GM15510 (cell line): Measurements from ENCODE around the gene TSC22D3.

Experiments
- POLR2A ChIP-seq: IDR thresholded peaks from 3 replicates; pipeline ENCODE4 v1.6.1; 2011; ENCODE audit warnings: borderline replicate concordance; ENCODE audit not compliant: insufficient read length; ENCODE audit errors: extremely low read depth

The TSC22D3 gene

DNA sequence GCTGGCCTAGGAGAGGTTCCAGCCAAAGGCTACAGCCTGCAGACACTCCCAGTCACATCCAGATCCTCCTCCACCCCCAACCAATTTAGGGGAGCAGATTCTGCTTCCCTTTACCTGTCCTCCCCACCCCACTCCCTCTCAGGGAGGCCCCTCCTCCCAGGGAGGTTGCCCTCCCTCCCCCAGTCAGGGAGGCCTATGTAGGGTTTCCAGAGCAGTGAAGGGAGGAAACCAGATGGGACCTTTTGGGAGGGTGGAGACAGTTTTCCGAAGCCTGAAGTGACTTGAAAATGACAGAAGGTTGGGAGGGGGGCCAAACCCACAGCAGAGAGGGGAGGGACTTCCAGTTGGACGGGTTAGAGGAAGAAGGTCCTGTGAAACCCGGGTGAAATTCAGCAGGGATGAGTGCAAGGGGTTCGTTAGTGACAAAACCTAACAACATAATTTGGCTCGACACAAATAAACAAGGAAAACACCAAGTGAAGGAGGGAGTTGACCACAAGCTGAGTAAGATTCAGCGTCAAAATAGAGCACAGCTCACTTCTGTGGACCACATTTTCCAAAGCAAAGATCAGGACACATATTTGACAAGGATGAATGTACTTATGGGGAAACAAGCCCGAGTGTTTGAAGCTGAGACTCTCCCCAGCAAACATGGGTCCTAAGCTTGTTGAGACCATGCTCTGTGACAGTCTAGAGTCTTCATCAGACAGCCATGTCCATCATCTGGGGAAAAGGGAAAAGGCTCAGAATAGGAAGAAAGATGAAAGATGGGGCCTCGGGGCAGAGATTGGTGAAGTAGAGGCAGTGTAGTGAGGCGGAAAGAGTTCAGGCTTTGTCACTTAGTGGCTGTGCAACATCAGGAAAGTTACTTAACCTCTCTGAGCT, 100.9 kb downstream of the TSC22D3 start:
- no peak for TF ChIP-seq POLR2A

DNA sequence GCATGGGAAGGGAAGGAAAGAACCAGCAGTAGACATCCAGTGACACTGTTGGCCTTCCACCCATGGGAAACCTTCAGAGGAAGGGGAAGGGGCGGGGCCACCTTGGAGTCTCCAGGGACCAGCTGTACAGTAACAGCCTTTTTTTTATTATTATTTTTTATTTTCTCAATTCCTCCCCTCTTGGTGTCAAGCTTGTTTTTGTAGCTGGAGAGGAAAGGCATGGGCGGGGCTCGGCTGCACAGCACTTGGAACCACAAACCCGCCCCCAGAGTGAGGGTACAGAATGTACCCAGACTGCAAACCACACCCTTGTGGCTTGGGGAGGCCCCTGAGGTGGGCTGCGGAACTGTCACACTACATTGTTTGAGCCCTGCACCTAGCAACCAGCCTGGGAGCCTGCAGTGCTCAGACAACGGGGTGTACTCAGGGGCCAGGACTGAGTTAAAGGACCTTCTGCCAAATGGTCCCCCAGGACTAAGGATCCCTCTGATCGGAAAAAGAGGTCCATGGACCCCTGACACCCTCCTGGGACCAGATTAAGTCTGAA, 101.6 kb downstream of the TSC22D3 start:
- TF ChIP-seq POLR2A, result no peak

DNA sequence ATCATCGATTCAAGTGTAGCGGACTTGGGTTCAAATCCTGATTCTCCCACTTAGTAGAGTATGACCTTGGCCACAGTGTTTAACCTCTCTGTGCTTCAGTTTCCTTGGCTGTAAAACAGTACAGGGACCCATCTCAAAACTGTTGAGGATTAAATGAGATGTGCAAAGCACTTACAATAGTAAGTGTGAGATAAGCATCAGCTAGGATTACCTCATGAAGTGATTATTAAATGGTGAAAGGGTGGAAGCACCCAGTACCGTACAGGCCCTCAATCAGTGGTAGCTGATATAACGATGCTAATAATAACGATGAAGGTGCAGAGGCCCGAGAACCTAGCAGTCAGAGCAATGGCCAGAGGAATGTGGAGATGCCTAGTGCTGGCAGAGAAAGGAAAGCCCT, 102.2 kb downstream of the TSC22D3 start:
- no peak for TF ChIP-seq POLR2A

DNA sequence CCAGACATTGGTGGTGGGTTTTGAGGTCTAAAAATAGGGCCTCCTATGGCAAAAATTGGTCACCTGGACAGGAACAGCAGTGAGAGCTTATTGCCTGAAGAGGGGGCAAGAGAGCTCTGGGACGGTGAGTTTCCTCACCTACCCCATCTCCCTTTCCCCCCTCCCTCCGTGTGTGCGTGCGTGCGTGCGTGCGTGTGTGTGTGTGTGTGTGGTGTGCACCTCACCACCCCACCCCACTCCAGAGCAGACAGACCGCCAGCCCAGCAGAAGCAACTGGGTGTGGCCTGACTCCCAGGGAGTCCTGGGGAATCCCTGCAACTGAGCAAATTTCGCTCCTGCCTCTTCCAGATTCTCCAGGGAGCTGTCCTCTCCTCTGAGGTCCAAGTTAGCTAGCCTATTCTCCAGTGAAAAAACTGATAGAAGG, 102.6 kb downstream of the TSC22D3 start:
- no peak for TF ChIP-seq POLR2A

DNA sequence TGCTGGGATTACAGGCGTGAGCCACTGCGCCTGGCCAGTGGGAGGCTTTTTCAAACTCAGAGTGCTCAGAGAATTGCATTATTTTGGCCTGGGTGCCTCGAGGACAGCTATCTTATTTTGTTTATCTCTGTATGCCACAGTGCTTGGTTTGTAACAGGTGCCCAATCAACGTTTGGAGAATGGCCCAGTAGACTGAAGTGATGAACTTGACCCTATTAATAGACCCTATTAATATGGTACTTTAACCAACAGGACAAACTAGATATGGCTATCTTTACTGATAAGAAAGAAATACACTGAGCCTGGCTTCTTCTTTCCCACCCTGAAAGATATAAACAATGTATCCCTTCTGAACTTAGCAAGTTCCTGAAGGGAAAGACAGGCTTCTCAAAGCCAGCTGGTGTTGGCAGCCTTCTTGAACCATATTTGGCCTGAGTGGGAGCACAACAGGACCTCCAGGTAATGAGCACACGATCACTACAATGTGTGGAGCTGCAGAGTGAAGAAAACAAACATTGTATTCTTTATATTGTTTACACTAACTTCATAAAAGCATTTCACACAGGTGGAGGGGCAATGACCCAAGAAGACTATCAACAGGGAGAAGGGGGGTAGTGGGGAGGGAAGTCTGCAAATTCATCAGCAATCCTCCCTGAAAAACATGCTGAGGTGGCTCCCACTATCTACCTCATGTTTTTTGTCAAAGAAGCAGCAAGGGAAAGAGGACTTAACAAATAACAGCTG, 105.5 kb downstream of the TSC22D3 start:
- TF ChIP-seq POLR2A, result no peak

DNA sequence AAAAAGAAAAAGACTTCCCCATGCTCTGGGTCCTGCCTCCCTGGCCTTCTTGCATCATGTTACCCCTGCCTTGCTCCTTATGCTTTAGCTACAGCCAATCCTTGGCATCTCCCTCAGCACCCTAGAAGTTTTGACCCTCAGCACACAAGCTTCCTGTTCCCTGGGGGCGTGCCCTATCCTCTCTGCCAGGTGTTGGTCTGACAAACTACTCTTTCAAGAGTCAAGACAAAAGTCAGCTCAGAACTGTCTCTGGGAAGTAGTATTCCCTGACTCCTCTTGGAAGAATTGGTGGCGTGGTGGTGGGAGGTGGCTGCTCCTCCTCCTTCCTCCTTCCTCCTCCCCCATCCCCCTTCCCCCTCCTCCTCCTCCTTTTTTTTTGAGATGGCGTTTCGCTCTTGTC, 106.3 kb downstream of the TSC22D3 start:
- no peak for TF ChIP-seq POLR2A

DNA sequence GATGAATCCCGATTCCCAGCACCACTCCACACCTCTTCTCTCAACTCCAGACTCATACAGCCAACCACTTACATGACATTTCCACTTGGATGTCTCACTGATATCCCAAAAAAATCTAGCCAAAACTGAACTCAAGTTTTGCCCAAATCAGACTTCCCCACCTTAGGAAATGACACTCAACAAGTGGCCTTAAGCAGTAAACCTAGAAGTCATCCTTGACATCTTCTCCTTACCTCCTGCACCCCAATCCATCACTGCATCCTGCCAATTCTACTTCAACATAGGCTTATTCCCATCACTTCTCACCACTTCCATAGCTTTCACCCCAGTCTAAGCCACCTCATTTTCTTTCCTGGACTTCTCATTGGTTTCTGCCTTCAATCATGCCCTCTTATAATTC, 108.2 kb downstream of the TSC22D3 start:
- no peak for TF ChIP-seq POLR2A

DNA sequence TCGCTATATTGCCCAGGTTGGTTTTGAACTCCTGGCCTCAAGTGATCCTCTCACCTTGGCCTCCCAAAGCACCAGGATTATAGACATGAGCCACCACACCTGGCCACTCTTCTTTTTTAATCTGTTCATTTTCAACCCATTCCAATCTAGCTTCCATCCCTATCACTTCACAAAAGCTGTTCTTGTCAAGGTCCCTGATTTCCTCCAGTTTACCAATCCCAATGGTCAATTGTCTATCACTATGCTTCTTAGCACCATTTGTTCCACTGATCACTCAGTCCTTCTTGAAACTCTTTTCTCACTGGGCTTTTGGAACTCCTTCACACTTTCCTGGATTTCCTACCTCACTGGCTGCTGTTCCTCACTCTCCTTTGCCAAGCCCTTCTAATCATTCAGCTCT, 108.7 kb downstream of the TSC22D3 start:
- TF ChIP-seq POLR2A, result no peak
